ENCODE results near the gene LRP2.

The LRP2 gene

GRCh38 chr2:169265591-169265990 is 96.7 kb downstream of the LRP2 start:
- ChIA-PET CTCF (interaction anchor here (0.5 to 1.4 kb wide), 3 partner anchors 11 to 590 kb away, joined by 3 to 5 read pairs (median 3); no protein-coding TSS in a partner anchor), POLR2A (no interaction called here)
- H3K4me1 ChIP-seq (ENCODE audit: control insufficient read depth, insufficient read depth, low read length) = no peaks in the 10 kb centered on the region
- no peak overlapping the region for H3K27ac ChIP-seq (ENCODE audit: extremely low read depth, low read depth, low read length)
- no peak overlapping the region for H3K4me3 ChIP-seq (ENCODE audit: low read depth, low read length)
- H3K9me3 ChIP-seq (ENCODE audit: control insufficient read depth, insufficient read depth, low read depth, low read length) = no peaks in the 10 kb centered on the region
- TF ChIP-seq ZNF16 (tag by site-specific recombination; IDR thresholded peaks at IDR 0.05; ENCODE audit: low read depth) (no peak), ZNF202 (tag by site-specific recombination; IDR thresholded peaks at IDR 0.05; ENCODE audit: borderline replicate concordance) (no peak), BCL6B (tag by site-specific recombination; IDR thresholded peaks at IDR 0.05) (no peak), SCRT1 (tag by site-specific recombination; IDR thresholded peaks at IDR 0.05; ENCODE audit: borderline replicate concordance) (no peak), PRDM2 (tag by site-specific recombination; IDR thresholded peaks at IDR 0.05; ENCODE audit: borderline replicate concordance) (no peak), ZSCAN4 (tag by site-specific recombination; IDR thresholded peaks at IDR 0.05) (no peak), ZNF23 (tag by site-specific recombination; IDR thresholded peaks at IDR 0.05; ENCODE audit: borderline replicate concordance) (no peak), HIC1 (tag by site-specific recombination; IDR thresholded peaks at IDR 0.05) (no peak), KLF10 (tag by site-specific recombination; IDR thresholded peaks at IDR 0.05) (no peak), INSM2 (tag by site-specific recombination; IDR thresholded peaks at IDR 0.05) (no peak), MYNN (tag by site-specific recombination; IDR thresholded peaks at IDR 0.05; ENCODE audit: borderline replicate concordance) (no peak), ZNF621 (tag by site-specific recombination; IDR thresholded peaks at IDR 0.05) (no peak), ZNF561 (tag by site-specific recombination; IDR thresholded peaks at IDR 0.05; ENCODE audit: borderline replicate concordance) (no peak), ZNF248 (tag by site-specific recombination; IDR thresholded peaks at IDR 0.05) (no peak), ZNF692 (tag by site-specific recombination; IDR thresholded peaks at IDR 0.05) (no peak)
- no peaks in the 10 kb centered on the region for H3K36me3 ChIP-seq (ENCODE audit: control insufficient read depth in 2 of 2, insufficient read depth in 1 of 2, low read length in 2 of 2)

Data from HEK293 (cell line).